Neural crest cell (in vitro differentiated cells): ENCODE data around the gene ABCG1. TPM values are rescaled to one million over a fixed set of nuclear protein-coding genes. Genes with fewer than 3 reads are reported as not detected.

Source experiments
- DNase-seq: peaks from one replicate; pipeline ENCODE4 v3.0.0; 2021; ENCODE audit warnings: low read depth, mixed read lengths, low spot score
- H3K27ac Mint-ChIP-seq: one replicate; pipeline ENCODE4 v1.8.0; 2021; ENCODE audit warnings: mild to moderate bottlenecking, mixed read lengths; ENCODE audit not compliant: unreplicated experiment
- H3K27me3 Mint-ChIP-seq: 2 replicates; pipeline ENCODE4 v1.8.0; 2021; ENCODE audit warnings: low read depth, mild to moderate bottlenecking, mixed read lengths
- H3K36me3 Mint-ChIP-seq: 2 replicates; pipeline ENCODE4 v1.8.0; 2021; ENCODE audit warnings: low read depth, mild to moderate bottlenecking, mixed read lengths
- H3K4me1 Mint-ChIP-seq: 2 replicates; pipeline ENCODE4 v1.8.0; 2021; ENCODE audit warnings: mixed read lengths
- H3K4me3 Mint-ChIP-seq: one replicate; pipeline ENCODE4 v1.8.0; 2021; ENCODE audit warnings: mild to moderate bottlenecking, mixed read lengths
- H3K9me3 Mint-ChIP-seq: 2 replicates; pipeline ENCODE4 v1.8.0; 2021; ENCODE audit warnings: mixed read lengths
- total RNA-seq: library from RNA; stranded (reverse); gene quantifications from 2 replicates; pipeline ENCODE4 v1.2.1, GENCODE V29; 2021
- TF ChIP-seq, protein P1 (sequence below): fragments of 200-600 bp; sonication (generic); conservative IDR thresholded peaks from 2 replicates; pipeline ENCODE4 v1.5.0; 2021; ENCODE audit warnings: antibody characterized with exemption, mild to moderate bottlenecking

ABCG1 gene
- total RNA-seq, 1 donor from 2014 or later: 3.3 TPM

DNA sequence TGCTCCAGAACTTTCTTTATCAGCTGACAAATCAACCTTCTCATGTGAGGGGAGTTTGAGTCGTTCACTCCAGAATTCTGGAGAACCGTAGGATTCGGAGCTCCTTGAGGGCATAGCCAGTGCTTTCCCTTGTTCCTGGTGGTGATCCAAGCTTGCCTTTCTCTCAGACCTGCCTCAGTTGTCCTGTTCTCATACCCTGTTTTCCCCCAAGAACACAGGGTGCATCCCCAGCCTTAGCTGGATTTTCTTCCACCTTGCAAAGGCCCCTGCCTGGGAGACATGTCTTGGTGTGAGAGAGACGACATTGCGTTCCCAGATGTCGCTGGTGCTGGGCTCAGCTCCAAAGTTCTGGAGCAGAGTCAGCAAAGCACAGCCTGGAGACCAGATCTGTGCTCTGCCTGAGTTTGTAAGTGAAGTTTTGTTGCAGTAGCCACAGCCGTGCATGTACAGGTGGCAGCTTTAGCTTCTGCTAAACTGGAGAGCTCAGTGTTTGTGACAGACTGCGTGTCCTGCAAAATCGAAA, 40.0 kb downstream of the ABCG1 start:
- Mint-ChIP-seq H3K4me1 (peaks cover 44% of the 10 kb centered on the region), H3K27ac (peak overlapping the region; percentile 75), H3K4me3 (no peak overlapping the region), H3K27me3 (no peaks in the 10 kb centered on the region), H3K9me3 (no peaks in the 10 kb centered on the region), H3K36me3 (no peaks in the 10 kb centered on the region)
- no peak for DNase-seq
- TF ChIP-seq, protein P1, sequence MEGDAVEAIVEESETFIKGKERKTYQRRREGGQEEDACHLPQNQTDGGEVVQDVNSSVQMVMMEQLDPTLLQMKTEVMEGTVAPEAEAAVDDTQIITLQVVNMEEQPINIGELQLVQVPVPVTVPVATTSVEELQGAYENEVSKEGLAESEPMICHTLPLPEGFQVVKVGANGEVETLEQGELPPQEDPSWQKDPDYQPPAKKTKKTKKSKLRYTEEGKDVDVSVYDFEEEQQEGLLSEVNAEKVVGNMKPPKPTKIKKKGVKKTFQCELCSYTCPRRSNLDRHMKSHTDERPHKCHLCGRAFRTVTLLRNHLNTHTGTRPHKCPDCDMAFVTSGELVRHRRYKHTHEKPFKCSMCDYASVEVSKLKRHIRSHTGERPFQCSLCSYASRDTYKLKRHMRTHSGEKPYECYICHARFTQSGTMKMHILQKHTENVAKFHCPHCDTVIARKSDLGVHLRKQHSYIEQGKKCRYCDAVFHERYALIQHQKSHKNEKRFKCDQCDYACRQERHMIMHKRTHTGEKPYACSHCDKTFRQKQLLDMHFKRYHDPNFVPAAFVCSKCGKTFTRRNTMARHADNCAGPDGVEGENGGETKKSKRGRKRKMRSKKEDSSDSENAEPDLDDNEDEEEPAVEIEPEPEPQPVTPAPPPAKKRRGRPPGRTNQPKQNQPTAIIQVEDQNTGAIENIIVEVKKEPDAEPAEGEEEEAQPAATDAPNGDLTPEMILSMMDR: peak; percentile 23

DNA sequence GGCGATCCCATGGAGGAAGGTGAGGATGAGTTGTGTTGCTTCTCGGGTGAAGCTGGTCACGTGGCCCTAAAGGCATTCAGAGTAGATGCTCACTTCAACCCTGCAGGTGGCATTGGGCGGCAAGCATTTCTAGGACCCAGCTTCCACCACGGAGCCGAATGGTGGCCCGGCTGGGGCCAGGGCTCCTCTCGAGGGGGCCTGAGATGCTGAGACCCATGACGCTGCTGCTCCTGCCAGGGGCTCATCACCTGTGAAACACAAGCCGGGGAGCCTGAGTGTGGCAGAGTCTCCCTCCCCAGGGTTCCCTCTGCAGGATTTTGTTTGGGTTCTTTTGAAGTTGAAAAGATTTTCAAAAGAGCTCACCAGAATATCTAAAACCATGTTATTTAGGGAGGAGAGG, 41.2 kb downstream of the ABCG1 start:
- TF ChIP-seq, protein P1: no peak
- H3K27me3 Mint-ChIP-seq: no peaks in the 10 kb centered on the region

DNA sequence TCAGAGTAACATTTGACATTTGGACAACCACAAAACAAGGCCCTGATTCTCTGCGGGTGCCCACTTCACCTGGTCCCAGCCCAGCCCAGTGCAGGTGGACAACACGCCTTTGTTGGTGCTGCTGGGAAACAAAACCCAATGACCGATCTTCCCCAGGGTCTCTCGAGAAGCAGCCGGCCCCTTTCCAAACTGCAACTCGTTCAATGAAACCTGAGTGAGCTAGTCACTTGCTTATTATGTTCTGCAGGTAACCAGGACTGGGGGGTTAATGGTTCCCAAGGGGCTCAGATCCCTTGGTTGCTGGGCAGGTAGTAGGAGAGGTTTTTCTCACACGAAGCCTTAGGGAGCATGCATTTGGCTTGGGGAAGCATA, 42.9 kb downstream of the ABCG1 start:
- Mint-ChIP-seq H3K27ac (no peak overlapping the region), H3K4me3 (no peak overlapping the region), H3K27me3 (no peaks in the 10 kb centered on the region), H3K36me3 (no peaks in the 10 kb centered on the region), H3K9me3 (no peaks in the 10 kb centered on the region), H3K4me1 (peaks cover 26% of the 10 kb centered on the region)
- TF ChIP-seq, protein P1: no peak
- no peak for DNase-seq

More for the DNA sequence above, 41.2 kb downstream of the ABCG1 start:
- H3K4me3 Mint-ChIP-seq: no peak overlapping the region
- no peaks in the 10 kb centered on the region for H3K36me3 Mint-ChIP-seq
- DNase-seq: no peak
- no peak overlapping the region for H3K27ac Mint-ChIP-seq
- no peaks in the 10 kb centered on the region for H3K9me3 Mint-ChIP-seq
- peaks cover 36% of the 10 kb centered on the region for H3K4me1 Mint-ChIP-seq

DNA sequence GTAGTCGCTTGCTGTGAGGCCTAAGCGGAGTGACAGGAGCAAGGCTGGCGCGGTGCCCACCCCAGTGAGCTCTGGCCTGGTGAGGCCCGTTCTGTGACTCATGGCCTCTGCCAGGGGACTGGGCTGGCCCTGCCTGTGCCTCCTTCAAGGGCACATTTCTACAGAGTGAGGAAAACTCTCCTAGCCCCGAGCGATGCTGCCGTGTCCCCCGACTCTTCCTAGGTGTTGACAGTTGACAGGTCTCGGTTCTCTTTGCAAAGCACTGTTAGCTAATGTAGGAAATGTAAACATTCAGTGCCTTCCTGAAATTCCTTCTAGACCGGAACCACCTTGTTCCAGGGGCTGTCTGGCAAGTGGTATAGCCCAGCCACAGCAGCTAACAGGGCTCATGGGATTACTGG, 43.9 kb downstream of the ABCG1 start:
- no peak overlapping the region for H3K27ac Mint-ChIP-seq
- H3K27me3 Mint-ChIP-seq: no peaks in the 10 kb centered on the region
- no peak for DNase-seq
- peaks cover 24% of the 10 kb centered on the region for H3K4me1 Mint-ChIP-seq
- TF ChIP-seq, protein P1: no peak
- H3K36me3 Mint-ChIP-seq: no peaks in the 10 kb centered on the region
- no peaks in the 10 kb centered on the region for H3K9me3 Mint-ChIP-seq
- H3K4me3 Mint-ChIP-seq: no peak overlapping the region

DNA sequence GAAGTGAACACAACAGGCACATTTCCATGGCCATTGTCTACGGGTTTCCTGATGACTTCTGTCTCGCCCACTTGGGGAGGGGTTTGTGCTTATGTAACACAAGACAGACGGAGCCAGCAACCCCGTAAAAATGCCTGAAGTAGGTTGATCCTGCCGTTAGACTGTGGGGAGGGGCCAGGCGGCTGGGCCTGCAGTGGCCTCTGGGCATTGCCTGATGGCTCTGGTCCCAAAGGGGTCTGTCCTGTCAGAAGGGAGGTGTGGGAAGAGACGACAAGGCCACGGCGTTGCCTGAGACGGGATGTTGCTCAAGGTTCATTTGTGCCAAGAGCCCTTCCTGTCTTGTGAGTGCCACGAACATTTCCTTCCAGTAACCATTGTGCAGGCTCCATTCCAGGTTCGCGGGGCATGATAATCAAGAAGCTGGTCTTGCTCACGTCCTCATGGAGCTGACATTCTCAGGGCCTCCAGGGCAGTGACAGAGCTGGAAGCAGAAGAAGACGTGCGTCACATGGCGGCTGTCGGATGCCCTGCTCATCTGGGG, 44.7 kb downstream of the ABCG1 start:
- no peak for DNase-seq
- H3K27ac Mint-ChIP-seq: no peak overlapping the region
- TF ChIP-seq, protein P1: no peak

More for the DNA sequence above, 44.7 kb downstream of the ABCG1 start:
- H3K27me3 Mint-ChIP-seq: no peaks in the 10 kb centered on the region
- H3K4me1 Mint-ChIP-seq: peaks cover 20% of the 10 kb centered on the region
- no peaks in the 10 kb centered on the region for H3K36me3 Mint-ChIP-seq
- no peak overlapping the region for H3K4me3 Mint-ChIP-seq
- H3K9me3 Mint-ChIP-seq: no peaks in the 10 kb centered on the region
